DND-41 (cell line): ENCODE results near the gene COPS8.

Experiments used
- CTCF ChIP-seq: IDR thresholded peaks from 2 replicates; pipeline ENCODE4 v1.5.1; 2012; ENCODE audit warnings: borderline replicate concordance, low read length, moderate library complexity, mild to moderate bottlenecking; ENCODE audit not compliant: poor library complexity, severe bottlenecking; ENCODE audit errors: extremely low read depth
- EZH2 ChIP-seq: IDR thresholded peaks from 3 replicates; pipeline ENCODE4 v1.6.1; 2012; ENCODE audit warnings: borderline replicate concordance, low read depth, mild to moderate bottlenecking, moderate library complexity, low read length, inconsistent platforms; ENCODE audit not compliant: severe bottlenecking

- TF ChIP-seq CTCF, result no peak
- no peak for TF ChIP-seq EZH2
Measured at GRCh38 chr2:237056287-237056875, 29.3 kb upstream of the COPS8 start.
